Inflammatory macrophage treated with lipopolysaccharide for 4 hours (primary cell): ENCODE measurements around the gene CLUH.
"Not testable (repeated sequence)": the region's sequence is repeated elsewhere in the genome, so short reads cannot be mapped to it uniquely, and the experiment has no call there.

Source experiments
- DNase-seq: peaks from one replicate; pipeline ENCODE4 v3.0.0-alpha.2; 2020

CLUH gene

GRCh38 chr17:2701161-2701995 is 10.2 kb downstream of the CLUH start:
- DNase-seq = no peak

DNA sequence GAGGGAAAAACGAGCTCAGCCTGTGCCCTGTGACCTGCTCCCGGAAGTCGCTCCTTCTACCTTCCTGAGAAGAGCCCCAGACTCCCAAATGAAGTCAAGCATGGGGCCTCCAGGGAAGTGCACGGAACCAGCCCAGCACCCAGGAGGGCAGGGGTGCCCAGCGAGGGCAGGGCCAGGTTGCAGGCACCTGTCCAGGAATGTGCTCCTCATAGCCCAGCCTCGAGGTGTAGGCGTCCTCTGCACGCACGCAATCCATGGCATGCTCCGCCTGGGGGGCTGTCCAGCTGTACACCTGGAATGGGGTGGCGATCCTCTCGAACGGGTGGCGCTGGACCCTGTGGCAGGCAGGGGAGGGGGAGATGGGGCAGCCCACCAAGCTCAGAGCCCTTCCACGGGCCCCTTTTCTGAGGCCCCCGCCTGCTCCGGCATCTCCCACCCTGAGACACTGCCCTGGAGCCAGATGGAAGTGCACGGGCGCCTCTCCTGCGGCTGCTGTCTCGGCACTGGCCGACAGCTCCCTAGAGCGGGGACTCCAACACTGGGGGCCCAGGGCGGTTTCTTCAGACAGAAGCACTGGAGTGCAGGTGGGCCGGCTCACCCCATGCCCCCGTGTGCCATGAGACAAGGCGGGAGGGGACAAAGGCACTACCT is 10.9 kb downstream of the CLUH start:
- DNase-seq = no peak

DNA sequence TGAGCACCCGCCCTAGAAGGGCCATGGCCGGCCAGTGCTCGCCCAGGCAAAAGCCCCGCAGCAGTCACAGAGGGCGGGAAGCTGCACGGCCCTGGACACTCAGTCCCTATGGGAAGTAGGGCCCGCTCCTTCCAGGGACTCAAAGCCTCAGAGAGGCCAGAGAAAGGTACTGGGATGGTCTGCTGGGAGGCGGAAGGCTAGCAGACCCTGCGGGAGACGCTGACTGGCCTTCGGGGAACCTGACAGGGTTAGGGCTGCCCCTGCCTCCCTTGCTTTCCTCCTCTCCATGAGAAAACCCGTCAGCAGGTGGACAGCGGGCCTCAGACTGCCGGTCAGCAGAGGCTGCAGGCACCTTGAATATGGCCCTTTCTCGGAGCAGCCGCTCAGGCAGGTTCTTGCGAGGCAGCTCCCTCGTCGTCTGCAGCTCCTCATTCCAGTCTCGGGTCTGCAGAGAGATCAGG is 11.5 kb downstream of the CLUH start:
- DNase-seq = no peak

DNA sequence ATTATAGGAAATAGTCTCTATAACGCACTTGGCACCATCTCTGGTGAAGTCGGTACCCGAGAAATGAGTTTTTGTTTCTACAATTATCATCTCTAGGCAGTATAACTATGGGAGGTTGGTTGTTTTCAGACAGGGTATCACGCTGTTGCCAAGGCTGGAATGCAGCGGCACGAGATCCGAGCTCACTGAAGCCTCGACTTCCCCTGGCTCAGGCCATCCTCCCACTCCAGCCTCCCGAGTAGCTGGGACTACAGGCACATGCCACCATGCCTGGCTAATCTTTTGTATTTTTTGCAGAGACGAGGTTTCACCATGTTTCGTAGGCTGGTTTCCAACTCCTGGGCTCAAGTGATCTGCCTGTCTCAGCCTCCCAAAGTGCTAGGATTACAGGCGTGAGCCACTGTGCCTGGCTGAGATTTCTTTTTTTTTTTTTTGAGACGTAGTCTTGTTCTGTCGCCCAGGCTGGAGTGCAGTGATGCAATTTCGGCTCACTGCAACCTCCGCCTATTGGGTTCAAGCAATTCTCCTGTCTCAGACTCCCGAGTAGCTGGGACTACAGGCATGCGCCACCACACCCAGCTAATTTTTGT is 12.3 kb downstream of the CLUH start:
- DNase-seq = not testable (repeated sequence)

DNA sequence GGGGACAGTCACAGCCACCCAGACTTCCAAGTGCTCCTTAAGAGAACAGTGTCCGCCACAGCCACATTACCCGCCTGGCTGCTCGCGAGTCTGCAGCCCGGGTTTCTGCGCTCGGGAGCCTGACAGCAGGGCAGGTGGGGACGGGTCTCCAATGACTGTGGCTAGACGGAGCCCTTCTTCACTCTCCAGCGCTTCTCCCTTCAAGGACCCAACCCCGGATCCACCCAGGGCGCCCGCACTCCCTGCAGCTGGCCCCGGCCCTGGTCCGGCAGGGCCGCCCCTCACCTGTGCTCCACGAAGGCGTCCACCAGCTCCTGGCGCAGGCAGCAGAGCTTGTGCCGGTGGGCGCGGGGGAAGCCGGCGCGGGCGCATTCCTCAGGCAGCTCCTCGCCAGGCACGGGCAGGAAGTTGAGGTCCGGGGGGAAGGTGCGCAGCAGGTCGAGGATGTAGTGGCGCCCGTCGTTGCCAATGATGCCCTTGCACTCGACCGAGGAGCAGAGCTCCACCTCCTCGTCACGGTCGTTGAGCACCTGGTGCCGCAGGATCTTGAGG is 13.9 kb downstream of the CLUH start:
- DNase-seq = no peak

GRCh38 chr17:2695961-2696760 is 15.4 kb downstream of the CLUH start:
- no peak for DNase-seq

DNA sequence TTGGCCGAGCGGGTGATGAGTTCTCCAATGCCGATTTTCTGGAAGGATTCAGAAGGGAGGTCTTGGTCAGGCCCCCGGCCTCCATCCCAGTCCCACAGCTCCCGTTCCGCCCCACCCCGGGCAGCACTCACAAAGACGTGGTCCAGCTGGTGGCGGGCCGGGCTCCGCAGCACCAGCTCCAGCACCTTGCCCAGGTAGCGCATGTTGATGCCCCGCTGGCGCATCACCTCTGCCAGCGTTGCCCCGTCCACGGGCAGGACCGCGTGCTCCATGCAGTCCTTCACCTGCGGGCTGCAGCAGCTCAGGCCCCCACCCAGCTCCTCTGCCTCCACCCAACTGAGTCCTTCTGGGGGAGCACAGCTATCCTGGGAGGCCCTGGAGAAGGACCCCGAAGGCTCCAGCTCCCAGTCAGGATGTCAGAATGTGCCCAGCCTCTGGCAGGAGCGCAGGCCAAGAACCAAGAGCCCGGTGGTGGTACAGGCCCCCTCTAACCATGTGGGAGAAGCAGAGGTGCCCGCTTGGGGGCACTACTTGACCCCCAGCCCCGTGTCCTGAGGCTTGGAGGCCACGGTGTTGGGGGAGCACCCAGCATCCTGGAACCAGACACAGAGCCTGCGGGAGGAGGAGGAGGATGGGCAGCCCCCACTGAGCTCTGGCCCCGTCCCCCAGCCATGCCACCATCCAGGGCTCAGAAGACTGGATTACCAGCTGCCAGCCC is 16.2 kb downstream of the CLUH start:
- no peak for DNase-seq

- DNase-seq = no peak
Observed at GRCh38 chr17:2694381-2695242, 17.0 kb downstream of the CLUH start.

DNA sequence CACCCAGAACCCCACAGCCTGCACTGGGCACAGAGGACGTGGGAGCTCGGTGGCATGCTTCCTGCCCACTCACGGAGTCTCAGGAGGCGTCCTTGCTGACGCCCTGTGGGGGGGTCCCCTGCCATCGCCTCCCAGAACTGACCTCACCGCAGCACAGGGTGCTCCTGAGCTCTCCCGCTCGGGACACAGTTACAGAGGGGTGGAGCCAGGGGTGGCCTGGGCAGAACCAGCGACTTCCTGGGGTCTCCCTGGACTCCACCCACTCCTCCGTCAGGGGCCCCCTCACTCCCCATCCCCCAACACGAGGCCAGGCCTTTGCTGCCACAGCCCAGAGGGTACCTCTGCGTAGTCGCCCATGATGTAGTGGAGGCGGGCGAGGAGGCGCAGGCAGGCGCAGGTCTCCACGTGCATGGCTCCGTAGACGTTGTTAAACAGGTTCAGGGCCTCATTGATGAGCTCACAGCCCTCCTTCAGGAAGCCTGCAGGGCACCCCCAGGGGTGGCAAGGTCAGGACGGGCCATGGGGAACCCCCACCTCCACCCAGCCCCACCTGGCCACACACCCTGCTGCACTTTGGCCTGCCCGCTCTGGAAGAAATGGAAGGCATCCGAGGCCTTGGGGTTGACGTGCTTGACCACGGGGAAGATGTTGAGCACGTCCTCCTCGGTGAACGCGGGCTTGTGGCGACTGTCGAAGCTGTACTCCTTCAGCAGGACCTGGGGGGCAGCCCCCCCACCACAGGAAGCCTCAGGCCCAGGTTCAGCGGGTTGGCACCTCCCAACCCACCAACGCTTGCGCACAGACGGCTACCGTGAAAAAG is 17.8 kb downstream of the CLUH start:
- DNase-seq = no peak

- DNase-seq = no peak
Observed at GRCh38 chr17:2692781-2693135, 18.8 kb downstream of the CLUH start.

GRCh38 chr17:2691965-2692780 is 19.4 kb downstream of the CLUH start:
- DNase-seq = no peak

DNA sequence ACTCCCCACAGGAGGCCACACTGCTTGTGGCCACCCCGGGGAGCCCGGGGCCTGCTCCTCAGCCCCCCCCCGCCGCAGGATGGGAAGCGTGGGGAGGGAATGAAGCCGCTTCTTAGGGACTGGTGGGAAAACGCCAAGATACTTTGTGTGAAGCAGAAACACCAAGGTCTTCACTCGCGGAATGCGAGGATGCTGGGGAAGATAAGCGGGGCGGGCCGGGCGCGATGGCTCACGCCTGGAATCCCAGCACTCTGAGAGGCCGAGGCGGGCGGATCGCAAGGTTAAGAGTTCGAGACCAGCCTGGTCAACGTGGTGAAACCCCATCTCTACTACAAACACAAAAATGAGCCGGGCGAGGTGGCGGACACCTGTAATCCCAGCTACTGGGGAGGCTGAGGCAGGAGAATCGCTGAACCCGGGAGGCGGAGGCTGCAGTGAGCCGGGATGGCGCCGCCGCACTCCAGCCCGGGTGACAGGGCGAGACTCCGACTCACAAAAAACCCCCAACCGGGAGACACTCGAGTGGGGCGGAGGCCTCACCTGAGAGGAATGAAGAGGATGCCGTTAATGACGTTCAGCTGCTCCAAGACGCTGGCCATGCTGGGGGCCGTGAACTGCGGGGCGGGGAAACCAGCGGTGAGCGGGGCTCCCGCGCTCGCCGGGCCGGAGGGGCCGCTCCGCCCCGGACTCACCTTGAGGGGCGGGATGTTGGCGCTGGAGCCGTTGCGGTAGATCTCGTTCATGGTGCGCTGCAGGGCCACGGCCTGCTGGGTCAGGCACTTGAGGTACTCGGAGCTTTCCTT is 20.3 kb downstream of the CLUH start:
- no peak for DNase-seq

DNA sequence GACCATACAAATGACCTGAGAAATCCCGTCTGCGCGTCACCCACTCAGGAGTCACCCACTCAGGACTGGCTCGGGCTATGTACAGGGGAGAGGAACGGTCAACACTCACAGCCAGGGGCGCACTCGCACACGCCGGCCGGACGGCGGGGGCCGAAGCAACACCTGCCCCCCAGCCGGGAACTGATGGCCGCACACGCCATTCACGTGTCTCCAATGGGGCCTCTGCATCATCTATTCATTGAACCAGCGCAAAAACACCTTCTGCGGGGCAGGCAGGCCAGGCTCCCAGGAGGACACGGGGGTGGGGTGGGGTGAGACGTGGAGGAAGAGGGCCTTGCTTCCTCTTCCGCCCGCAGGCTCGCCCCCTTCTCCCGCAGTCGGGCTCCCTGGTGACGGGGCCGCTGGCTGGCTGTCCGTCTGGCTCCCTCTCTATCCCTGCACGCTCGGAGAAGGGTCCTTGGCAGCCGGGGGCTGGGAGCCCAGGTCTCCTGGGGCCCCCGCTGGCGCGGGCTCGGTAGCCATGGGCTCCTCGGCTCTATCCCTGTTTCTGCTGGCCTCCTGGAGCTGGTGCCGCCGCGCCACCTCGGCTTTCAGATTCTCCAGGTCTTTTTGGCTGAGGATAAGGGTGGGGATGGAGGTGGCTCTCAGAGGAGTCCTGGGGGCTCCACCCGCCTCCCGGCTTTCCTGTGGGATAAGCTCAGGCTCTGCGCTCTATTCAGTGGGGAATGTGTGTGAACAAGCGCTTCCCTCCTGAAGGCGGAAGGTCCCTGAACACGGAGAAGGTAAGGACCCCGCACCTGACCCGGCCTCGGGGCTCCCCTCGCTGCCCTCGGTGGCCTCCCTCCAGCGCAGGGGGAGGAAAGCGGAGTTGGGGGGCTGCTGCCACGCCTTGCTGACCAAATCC is 21.1 kb downstream of the CLUH start:
- no peak for DNase-seq

GRCh38 chr17:2689411-2690164 is 22.0 kb downstream of the CLUH start:
- DNase-seq = no peak

GRCh38 chr17:2688351-2689342 is 22.9 kb downstream of the CLUH start:
- no peak for DNase-seq
